Stimulated activated CD8-positive, alpha-beta memory T cell treated with anti-CD3 and anti-CD28 coated beads, Interleukin-15, amount 100 ng/mL, for 48 hours (primary cell): ENCODE results near the gene ZNF174.
A peak's percentile ranks its signal among the peaks of the same experiment; 100 is the strongest.

Source experiments
- DNase-seq, 2 donors: peaks; one replicate each; pipeline ENCODE4 v3.0.0-alpha.2; 2020; ENCODE audit warnings: low read depth in 2 of 2

The ZNF174 gene

DNA sequence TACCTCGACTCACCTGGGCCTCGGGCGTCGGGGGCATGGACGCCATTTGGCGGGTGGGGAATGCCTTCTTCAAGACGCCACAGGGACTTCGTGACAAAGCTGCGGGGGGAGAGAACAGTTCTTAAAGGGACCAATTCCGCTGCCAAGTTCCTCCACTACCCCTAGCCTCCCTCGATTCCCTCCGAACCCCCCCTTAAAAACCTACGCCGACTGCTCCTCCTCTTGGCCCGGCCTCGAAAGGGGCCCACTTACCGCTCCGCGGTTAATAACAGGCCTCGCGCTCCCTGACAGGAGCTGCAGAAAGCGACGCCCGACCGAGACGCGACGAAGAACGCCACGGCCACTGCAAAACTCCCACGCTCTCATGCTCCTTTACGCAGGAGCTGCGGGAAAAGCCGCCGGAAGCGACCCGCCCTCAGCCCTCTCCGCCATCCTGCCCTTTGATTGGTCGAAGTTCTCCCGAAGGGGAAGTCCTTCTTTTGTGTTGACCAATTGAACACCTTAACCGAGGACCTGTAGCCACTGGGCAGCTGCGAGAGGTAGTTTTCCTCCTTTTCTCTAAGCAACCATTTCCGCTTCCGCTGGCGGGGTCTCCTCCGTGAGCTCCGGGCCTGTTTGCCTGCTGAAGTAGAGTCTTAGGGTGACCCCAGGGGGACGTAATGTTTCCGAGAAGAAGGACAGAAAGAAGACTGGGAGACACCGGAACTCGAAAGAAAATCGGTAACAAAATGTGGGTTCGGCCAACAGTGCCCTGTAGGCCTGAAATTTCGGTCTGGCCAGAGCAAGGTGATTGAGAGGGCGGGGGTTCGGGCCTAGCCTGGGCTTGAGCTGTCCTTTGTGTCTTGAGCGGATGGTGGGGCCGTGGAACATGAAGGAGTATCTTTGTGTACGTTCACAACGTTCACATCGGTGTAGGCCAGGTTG is 42.4 kb downstream of the ZNF174 start, which contains the start of the genes NAA60 and ZNF597:
Gene NAA60, plus strand, starts transcription at position 573 of the 924 bp plus-strand sequence. CDS start 32,548 bp downstream, outside the sequence.
Gene ZNF597, minus strand, starts transcription at position 397 of the 924 bp plus-strand sequence. Its CDS starts 351 bp downstream, at position 46.
- peak; percentile 69 to 79 for DNase-seq

DNA sequence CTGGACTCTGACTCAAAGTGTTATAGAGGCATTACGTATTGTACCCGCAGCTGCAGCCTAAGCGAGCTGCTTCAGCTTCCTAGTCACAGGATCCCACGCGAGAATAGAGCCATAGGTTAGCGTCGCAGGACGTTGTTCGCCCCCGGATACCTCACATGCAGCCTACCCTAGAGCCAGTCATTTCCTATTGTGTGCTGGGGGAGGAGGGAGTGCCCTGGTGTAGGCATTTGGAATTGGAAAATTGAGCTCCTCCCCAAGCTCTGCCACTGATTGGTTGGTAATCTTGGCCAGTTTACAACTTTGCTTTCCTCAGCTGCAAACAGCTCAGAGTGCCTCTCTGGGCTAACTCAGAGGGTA is 43.0 kb downstream of the ZNF174 start:
- peak in 1 of 2 donors; percentile 34 for DNase-seq

DNA sequence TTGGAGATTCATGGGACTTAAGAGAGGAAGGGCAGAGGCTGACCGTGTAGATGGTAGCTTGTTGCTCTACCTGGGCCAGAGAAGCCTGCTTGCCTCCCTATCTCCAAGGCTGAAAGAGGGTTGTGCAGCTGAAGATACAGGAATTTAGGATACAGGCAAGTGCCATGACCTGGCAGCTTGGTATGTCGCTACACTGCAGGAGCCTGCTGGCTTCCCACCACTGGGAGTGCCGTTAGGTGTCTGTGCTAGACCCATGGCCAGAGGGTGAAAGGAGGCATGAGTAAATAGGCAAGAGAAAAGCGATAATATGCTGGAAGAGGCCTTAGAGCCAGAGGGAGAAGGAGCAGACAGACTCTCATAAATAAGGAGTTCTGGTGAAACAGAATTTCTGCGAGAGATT is 53.1 kb downstream of the ZNF174 start:
- DNase-seq = no peak

DNA sequence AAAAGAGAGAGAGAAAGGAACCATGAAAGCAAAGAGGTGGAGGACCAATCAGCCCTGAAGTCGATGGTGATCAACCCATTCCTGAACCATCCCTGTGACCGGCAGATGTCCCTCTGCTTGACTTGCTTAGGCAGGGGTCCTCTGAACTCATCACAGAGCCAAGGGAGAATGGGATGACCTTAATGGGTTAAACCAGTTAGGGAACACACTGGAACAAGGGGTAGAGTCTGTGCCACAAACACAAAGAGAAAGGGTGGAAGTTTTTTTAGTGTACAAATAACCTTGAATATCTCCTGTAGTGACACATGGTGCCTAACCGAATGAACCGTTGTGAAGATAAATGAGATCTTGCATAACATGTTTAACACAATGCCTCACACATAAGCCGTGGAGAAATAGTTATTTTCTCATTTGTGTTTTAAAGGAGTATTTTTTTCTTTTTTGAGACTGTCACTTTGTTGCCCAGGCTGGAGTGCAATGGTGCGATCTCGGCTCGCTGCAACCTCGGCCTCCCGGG is 53.7 kb downstream of the ZNF174 start:
- DNase-seq = no peak

DNA sequence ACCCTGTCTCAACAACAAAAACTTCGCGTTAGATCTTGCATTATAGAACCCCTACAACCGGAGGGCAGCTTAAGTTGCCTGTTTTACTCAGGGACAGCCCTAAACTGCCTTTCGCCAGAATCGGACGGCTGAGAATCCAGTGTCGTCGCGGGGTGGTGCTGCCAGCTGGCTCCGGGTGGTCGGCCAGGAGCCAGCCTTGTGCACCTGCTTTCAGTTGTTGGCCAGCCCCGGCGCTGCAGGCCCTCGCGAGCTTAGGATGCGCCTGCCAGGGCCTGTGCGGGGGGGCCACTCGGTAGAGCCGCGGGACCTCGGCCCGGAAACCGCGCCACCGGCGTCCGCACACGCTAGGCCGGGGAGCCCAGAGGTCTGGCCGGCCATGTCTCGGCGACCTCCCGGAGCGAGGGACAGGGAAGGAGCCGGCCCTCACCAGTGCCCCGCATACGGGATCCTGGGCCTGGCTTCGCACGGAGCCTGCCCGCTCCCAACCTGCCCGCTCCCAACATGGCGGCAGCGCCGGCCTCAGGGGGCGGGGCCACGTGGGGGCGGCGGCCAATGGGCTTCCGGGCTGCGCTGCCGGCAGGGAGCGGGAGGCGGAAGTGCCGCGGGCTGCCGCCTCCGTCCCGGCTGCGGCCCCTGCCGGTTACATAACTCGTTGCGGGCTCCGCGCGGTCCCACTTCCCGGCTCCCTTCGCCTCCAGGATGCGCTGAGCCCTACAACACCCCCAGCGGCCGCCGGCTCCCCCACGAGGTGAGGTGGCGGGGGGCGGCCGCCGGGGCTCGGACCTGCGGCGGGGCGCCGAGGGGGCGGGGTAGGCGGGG is 56.6 kb downstream of the ZNF174 start:
- DNase-seq = peak; percentile 84 to 87

DNA sequence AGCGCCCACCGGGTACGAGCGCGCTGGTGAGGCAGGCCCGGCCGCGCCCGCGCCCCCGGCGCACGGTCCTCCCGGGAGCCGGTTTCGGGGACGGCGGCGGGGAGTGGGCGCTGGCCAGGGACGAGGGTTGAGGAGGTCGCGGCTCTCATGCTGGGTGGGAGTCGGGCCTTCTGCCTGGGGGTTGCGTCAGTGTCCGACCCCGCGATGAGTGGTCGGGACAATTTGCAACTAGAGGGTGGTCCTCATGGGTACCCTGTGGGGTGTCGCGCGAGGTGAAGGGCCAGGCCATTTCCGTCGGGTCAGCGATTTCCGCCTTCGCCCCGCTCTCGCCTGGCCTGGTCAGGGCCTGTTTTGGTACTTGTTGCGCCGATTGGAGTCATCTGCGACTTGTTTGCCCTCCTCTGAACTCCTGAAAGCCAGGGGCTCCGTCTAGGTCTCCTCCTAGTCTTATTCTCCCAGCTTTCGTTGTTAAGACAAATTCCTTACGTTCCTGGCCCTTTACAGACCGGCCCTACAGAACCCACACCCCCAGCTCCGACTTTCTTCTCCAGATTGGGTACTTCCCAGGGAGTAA is 57.4 kb downstream of the ZNF174 start:
- DNase-seq = no peak

DNA sequence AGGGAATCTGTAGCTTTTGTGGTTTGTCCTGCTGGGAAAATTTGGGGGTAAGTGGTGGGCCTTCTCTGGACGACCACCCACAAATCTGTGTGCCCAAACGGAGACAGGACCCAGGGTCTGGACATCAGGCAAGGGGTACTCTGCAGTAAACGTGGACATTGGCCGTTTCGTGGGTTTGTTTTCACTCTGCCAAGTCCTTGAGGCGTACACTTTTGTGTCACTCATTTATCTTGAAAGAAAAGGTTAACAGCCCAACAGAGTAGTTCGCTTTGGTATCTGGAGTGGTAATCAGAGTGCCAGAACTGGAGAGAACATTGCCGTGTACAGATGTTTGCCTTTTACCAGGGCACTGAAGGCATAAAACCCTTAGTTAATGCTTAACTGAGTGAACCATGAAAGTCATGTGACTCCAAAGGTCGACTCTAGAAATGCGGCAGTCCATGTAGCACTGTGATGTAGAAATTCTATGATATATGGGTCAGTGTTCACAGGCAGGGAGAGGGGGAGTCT is 57.9 kb downstream of the ZNF174 start:
- DNase-seq = no peak
